GM19395 (cell line): Measurements from ENCODE around the gene NME4.
"Not testable (repeated sequence)": the region's sequence is repeated elsewhere in the genome, so short reads cannot be mapped to it uniquely, and the experiment has no call there.

Experiments
- ATAC-seq: cut with Tn5 transposase; IDR thresholded peaks from one replicate; pipeline ENCODE4 v1.9.1; 2021; ENCODE audit warnings: mild to moderate bottlenecking, moderate library complexity; ENCODE audit not compliant: unreplicated experiment

NME4 gene

DNA sequence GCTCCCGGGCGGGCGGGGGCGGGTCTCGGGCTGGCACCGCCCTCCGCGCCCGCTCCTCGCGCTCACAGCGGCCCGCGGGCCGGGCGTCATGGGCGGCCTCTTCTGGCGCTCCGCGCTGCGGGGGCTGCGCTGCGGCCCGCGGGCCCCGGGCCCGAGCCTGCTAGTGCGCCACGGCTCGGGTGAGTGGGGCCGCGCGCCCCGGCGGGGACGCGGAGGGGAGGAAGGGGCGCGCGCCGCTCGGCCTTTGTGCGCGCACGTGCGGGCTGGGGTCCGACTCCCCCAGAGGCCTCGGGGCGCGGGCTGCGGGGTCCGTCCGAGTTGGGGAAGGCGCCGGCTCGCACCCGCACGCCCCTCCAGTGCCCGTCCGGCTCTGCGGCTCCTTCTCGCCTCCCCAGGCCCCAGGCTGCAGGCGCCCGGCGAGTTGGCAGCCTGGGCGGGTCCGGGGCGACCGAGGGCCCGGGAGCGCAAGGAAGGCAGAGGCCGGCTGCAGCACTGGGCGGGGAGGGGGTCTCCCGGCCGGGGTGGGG is at the start of gene NME4:
TSS of gene NME4 (plus strand) at position 65 of the 527 bp plus-strand sequence. CDS start at position 89, 24 bp downstream.
- ATAC-seq, result no peak

GRCh38 chr16:347203-347602 is 49.8 kb upstream of the NME4 start:
- ATAC-seq, result no peak

GRCh38 chr16:348495-348894 is 48.5 kb upstream of the NME4 start:
- not testable (repeated sequence) for ATAC-seq

- no peak for ATAC-seq
Measured at GRCh38 chr16:349211-349610, 47.8 kb upstream of the NME4 start.

GRCh38 chr16:350203-350602 is 46.8 kb upstream of the NME4 start:
- no peak for ATAC-seq

DNA sequence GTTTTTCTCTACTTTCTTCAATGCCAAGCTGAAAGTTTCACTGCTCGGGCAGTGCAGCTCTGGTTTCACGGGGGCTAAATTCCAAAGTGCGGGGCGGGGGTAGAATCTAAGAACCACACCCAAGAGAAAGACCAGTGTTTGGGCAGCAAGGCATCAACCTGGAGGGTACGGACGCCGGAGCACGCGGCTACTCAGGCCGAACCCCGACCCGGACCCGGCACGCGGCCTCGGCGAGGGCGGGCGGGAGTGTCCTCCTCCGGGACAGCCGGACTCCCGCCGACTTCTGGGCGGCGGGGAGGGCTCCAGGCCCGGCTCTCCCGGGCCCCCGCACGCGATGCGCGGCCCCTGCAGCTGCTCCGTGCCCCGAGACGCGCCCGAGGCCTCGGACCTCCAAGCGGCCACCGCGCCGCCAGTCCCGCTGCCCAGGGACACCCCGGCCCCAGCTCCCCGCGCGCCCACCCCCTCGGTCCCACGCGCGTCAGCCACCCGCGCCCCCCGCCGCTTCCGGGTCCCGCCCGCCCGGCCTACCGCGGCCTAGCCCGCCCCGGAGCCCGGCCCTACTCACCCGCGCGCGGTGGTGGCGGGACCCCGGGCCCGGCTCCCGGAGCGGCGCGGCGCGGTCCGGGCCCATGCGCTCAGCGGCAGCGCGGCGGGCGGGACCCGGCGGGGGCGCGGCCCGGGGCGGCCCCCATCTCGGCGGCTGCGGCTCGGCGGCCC is 45.0 kb upstream of the NME4 start:
- peak; percentile 23 for ATAC-seq

DNA sequence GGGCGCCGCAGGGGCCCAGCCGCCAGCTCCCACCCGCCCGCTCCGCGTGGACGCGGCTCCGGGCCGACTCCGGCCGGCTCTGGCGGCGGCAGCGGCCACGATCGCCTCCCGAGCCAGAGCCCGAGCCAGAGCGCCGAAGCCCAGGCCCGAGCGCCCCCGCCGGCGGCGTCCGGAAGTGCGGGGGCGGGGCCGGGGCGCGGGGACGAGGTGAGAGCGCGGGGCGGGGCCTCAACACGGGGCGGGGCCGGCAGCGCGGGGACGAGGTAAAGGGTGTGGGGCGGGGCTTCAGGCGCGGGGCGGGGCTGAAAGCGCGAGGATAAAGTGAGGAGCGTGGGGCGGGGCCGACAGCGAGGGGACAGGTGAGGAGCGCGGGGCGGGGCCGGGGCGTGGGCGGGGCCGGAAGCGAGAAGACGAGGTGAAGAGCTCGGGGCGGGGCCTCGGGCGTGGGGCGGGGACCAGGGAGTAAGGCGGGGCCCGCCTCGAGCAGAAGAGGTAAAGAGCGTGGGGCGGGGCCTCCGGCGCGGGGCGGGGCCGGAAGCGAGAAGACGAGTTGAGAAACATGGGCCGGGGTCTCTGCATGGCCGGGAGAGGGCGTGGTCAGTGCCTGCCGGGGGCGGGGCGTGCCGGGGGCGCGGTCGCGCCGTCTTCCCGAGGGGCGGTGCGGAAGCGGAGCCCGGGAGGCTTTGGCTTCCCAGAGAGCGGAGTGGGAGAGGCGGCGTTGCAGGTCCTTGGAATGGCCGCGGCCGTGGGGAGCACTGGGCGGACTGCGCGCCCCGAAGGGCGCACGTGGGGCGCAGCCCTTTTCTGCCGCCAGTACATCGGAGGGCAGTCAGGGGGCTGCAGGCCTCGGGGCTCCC is 44.2 kb upstream of the NME4 start, which contains the start of gene AXIN1:
TSS of gene AXIN1 (minus strand) at position 177 of the 857 bp plus-strand sequence. CDS start 5,698 bp downstream, outside the sequence.
- peak; percentile 53 for ATAC-seq

- ATAC-seq, result peak; percentile 22
Measured at GRCh38 chr16:353404-354290, 43.4 kb upstream of the NME4 start.

DNA sequence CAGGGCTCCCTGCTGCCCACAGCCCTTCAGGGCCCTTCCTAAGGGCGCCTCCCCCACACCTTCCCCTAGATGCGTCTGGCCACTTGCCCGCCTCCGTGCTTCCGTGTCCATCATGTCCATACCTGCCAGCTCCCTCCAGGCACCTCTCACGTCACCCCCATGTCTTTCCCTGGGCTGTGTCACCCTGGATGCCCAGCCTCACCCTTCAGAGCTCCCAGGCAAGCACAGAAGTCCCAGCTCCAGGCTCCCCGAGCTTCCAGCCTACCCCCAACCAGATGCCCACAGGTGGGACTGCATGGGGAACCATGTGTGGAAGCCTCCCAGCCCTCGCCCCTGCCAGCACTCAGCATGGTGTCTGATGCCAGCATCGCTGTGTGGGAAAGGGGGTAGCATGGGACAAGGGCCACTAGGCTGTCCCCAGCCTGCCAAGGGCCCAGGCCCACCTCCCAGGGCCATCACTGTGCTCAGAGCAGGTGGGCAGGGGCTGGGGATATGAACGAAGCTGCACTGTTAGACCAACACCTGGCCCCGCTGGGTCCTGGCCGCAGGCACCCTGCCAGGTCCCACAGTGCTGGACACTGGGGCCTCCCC is 42.6 kb upstream of the NME4 start:
- ATAC-seq, result no peak

GRCh38 chr16:354971-355461 is 42.0 kb upstream of the NME4 start:
- ATAC-seq, result no peak

DNA sequence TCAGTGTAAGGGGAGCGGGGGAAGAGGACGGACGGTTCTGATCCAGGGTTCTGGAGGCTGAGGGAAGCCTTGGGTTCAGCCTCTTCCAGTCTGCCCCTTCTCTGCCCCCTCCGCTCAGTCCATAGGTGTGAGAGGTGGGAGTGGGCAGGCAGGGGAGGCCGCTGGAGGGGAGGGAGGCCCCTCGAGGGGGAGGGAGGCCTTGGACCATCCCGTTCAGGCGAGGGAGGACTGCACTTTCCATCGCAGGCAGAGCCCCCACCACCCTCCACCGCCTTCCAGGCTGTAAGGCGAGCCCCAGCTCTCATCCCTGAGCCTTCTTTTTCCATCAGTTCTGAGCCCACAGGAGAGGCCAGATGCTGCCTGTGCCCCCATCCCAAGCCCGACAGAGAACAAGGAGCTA is 40.3 kb upstream of the NME4 start:
- ATAC-seq, result no peak

GRCh38 chr16:359067-359763 is 37.8 kb upstream of the NME4 start:
- no peak for ATAC-seq

DNA sequence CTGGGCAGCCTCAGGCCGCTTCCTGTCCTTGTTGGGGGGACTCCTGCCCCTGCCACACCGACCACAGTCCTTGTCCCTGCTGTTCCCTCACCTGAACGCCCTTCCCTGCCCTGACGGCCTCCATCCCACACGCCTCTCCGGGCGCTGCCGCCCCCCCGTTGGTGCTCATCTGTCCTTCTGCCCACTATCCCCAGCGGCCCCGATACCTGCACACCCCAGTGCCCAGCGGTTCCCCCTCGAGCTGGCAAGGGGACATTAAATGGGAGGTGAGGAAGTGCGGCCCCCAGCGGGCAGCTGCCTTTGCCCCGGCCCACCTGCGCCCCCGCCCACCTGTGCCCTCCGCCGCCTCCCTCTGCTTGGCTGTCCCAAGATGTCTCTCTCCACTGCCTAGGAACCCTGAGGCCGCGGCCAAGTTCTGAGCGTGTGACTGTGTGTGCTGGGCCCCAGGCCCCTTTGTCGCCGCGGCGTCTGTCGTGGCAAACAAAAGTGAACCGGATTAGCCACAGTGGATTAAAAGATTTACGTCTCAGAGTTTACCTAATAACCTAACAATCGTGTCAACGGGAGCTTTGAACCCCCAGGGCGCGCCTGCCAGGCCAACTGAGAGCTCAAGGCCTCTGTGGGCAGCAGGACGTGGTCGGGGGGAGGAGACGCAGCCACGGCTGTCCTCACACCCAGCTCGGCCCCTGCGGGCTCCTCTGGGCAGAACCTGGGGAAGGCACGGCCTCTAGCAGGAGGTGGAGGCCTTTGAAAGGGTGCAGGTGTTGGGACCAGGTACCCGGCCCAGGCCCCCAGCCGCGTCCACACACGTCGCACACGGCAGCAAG is 36.9 kb upstream of the NME4 start:
- no peak for ATAC-seq

DNA sequence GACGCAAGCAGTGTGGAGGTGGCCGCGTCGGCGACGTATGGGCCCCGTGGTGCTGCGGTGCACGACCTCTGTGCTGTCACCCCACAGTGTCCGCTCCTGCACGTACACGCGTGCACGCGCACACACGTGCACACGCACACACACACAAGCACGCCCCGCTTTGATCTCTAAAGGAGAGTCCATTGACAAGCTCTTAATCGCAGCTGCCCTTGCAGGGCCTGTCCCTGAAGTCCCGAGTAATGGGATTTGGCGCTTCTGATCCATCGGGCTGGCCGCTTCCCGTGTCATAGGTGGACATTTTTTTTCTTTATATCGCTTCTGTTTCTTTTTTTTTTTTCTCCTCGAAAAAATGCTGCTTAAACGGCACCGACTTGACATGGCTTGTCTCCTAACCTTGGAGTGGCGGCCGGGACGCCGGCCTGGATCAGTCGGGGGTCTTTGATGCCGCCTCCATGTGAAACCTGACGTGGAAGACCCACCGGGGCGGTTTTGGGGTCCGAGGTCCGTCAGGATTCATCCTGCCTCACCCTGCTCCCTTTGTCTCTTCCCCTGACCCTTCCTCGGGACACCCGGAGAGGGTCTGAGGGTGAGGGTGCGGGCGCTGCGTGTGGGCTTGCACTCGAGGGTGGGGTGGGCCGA is 36.2 kb upstream of the NME4 start:
- ATAC-seq, result no peak

- ATAC-seq, result no peak
Measured at GRCh38 chr16:361341-361871, 35.6 kb upstream of the NME4 start.

- ATAC-seq, result no peak
Measured at GRCh38 chr16:361872-362701, 34.9 kb upstream of the NME4 start.

DNA sequence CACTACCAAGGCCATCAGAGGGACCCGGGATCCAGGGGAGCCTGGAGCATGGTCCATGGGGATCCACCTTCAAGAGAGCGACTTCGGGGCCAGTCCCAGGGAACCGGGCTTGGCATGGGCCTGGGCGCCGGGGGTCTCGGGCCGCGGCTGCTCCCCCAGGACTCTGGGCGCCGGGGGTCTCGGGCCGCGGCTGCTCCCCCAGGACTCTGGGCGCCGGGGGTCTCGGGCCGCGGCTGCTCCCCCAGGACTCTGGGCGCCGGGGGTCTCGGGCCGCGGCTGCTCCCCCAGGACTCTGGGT is 34.3 kb upstream of the NME4 start:
- not testable (repeated sequence) for ATAC-seq
